HT1080 (cell line): ENCODE measurements around the gene NETO1. TPM values are rescaled to one million over a fixed set of nuclear protein-coding genes. Genes with fewer than 3 reads are reported as not detected.

Source experiments
- DNase-seq: peaks from one replicate; pipeline ENCODE4 v3.0.0-alpha.2; 2015; ENCODE audit warnings: low read depth
- total RNA-seq: library from RNA; depleted of rRNA; stranded (reverse); fragments of >200 nt; shearing (Covaris generic); gene quantifications from 2 replicates; pipeline ENCODE4 v1.2.3, GENCODE V29; 2014

Gene NETO1
- total RNA-seq, 1 experiment from 2014 or later = not detected

DNA sequence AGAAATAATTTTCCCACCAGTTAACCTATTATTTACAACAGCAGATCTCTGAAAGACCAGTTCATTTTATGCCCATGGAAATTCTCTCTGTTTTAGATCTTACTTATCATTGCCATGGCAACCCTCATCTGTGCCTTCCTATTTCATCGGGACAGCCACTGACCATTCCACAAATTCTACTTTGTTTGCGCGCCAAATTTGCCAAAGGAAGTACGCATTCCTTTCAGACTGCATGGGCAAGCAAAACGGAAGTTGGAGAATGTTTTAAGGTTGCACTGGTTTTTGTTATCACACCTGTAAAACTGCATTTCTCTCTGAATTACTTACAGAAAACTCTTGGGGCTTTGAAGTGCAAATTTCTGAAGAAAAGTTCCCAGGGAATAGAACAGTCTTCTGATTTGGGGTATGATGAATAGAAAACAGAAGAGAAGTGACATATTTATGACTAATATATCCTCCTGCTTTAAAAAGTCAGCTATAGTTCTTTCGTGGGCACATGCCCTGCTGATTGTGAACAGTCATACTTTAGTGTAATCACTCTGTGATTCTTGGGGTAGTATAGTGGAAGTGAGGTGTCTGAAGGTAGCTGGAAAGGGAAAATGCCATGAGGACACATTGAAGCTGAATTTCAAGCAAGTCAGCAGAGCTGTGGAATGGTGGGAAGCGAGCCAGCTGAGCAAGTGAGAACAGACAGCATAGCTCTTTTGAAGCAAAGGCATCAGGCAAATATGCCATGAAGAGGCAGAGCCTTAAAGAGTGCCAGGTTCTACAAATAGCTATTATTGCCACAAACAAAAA is 20.9 kb downstream of the NETO1 start:
- peak; percentile 69 for DNase-seq

DNA sequence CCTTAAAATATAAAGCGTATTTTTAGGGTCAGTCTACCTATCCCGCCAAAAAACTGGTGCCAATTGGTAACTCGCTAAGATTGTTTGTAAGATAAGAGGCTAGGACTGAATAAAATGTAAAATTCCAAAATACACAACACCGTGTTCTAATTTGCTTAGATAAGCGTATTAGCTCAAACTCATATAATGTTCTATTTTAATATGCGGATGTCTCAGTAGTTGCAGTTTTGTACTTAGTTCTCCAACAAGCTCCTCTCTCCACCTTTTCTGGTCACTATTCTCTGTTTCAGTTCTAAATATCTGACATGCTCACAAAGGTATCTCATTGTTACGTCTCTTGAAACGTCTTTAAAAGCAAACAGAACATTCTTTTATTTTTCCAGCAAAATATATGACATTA is 24.0 kb downstream of the NETO1 start:
- DNase-seq = no peak

DNA sequence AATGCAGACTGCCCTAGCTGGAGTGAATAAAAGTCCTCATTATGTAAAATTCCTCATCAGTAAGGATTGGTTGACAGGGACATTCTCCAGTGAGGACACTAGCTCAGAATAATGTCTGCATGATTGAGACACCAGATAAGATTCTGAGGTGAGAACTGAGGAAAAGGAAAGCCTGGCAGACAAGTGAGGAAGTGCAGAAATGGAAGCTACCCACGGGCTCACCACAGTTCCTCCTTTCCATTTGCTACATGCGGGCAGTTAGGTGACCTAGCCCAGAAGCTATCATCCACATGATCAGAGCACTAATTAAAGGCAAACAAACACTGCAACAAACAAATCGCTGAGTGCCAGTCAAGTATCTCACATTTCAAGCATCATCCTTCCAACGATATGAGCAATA is 27.7 kb downstream of the NETO1 start:
- no peak for DNase-seq

DNA sequence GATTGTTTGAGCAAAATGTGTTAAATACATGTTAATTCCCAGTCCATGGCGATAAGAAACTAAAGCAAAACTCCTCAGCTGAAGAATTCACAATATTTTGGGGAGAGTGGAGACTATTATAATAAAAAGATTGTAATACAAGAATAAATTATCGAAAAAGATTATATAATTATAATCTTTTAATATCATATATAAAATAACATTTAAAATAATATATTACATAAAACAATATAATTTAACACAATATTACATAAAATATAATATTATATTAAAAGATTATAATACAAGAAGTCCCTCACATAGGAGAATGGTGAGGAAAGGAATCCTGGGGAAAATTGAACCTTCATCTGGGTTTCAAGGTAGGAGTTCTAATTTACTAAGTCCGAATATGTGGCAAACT is 33.1 kb downstream of the NETO1 start:
- no peak for DNase-seq

DNA sequence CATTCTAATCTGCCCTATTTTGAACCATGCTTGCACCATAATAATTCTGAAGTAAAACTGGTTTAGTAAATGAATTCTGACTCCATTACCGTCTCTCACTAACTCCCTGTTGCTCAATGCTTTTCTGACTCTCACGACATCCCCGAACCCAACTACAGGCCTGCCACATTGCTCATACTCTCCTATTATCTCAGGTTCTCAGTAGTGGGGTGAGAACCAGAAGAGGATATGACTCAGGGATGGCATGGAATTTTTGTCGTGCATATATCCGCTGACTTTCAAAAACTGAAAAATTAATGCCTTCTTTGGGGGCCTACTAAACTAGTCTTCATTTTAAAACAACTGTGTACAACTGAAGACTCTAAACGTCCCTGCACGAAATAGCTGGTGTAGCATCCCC is 34.3 kb downstream of the NETO1 start:
- DNase-seq = peak; percentile 86

DNA sequence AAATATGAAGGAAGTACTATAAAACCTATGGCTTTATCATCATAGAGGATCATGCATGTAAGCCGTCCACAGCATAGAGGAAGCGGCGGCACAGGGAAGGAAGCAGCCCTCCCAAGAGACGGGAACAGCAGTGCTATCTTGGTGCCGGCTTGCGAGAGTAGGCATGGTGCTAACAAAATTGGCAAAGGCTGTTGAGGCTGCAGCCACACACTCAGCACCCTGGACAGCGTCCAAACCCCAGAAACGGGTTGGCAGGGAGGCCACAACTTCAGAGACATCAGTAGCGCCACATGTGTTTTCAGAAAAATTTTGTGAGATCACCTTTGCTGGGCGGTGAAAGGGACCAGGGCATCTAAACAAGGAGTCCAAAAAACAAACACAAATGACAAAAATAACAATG is 37.7 kb downstream of the NETO1 start:
- DNase-seq = peak; percentile 30

DNA sequence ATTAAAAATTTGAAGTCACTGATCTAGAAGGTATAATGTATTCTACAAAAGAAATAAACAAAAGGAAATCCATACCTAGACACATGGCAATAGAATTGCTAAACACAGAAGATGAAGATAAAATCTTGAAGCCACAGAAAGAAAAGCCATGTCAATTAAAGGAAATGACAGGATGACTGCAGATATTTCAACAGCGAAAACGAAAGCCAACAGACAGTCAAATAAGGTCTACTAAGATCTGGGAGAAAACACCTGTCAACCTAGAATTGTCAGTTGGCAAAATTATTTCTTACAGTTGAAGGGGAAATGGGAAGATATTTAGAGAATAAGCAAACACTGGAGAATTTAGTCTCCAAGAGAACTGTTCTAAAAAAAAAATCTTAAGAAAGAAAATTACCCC is 39.2 kb downstream of the NETO1 start:
- DNase-seq = no peak

DNA sequence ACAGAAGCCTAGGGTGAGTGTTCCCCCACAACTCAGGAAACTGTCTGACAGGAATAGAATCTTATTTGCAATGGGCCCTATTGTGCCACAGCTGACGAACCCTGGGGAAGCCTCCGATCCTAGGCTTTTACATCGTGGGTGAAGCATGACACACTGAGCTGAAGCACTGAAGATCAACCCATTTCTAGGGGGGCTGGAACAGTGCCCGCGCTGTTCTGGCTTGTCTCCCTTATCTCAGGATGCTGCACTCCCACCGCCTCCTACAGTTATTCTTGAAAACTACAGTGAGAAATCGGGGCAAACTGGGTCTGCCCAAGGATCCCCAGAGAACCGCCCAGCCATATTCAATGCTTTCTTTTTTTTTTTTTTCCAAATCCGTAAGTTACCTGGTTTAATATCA is 41.1 kb downstream of the NETO1 start:
- DNase-seq = peak; percentile 23

DNA sequence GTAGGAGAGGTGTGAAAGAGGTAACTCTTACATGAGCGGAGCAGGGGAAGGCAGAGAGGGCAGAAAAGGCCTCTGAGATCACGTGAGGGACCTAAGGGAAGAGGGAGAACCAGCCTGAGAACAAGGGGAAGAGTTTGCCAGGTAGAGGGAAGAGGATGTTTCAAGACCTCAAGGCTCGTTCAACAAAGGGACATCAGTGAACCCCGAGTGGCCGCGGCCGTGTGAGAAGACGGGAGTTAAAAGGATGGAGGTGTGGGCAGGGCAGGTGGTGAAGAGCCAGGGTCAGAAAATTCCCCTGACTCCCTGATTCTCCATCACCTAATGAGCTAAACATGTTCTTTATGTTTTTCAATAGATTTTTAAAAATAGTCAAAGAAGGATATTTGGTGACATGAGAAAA is 44.4 kb downstream of the NETO1 start:
- DNase-seq = no peak

DNA sequence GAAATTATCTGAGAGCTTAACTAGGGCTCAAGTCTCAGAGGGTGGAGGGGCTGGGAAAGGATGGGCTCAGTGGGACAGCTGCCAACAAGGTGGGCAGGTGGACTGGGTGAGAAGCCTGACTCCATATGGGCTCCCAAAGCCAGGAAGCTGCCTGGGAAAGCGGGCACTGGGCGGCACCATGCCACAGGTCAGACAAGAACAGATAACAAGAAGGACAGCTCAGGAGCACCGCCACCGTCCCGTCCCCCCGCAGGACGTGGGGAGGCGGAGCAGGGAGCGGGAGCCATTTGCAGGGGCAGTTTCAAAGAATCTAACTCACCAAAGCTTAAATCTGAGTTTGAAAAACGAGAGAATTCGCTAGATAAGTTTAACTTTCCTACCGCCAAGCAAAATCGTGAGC is 45.6 kb downstream of the NETO1 start:
- no peak for DNase-seq

DNA sequence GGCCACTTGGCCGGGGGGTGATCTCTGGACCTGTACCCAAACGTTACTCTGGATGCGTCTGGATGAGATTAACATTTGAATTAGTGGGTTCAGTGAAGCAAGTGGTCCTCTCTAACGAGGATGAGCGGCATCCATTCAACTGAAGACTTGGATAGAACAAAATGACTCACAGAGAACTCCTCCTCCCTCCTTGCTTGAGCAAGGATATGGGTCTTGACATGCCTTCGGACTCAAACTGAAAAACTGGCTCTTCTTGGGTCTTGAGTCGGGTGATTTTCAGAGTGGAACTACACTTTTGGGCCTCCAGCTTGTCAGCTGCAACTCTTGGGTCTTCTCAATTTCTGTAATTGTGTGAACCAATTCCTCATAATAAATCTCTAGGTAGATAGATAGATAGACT is 47.2 kb downstream of the NETO1 start:
- no peak for DNase-seq

DNA sequence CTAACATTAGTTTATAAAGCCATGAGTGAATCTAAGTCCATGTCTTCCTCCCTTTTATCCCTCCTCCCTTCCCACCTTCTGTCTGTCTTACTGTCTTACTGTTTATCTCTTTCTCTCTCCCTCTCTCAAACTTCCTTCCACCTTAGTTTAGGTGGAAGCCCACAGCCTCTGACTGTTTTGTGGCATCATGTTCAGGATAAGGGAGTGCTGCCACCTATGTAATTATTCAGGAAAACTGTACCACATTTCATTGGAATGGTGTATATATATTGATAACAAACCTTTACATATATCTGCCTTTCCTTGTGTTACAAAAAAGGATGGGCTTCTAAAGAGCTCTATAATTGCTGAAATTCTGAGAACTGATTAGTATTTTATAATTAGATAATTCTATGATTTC is 48.7 kb downstream of the NETO1 start:
- DNase-seq = no peak

DNA sequence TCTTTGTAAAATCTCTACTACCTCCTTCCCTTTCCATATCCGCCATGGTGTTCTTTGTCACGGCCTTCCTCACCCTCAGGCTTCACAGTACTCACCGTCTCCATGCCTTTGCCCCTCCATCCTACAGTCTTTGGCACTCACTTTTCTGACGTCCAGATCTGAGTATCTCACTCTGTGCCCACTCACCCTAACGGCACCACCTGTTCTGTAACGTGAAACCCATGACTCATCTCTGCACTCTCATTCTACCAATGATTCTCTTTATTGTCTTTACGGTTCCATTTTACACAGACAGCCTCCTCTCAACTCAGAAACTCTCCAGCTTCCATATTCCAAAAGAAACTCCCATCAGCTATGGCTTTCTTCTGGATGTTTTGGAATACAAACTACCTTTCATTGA is 56.7 kb downstream of the NETO1 start:
- peak; percentile 48 for DNase-seq

DNA sequence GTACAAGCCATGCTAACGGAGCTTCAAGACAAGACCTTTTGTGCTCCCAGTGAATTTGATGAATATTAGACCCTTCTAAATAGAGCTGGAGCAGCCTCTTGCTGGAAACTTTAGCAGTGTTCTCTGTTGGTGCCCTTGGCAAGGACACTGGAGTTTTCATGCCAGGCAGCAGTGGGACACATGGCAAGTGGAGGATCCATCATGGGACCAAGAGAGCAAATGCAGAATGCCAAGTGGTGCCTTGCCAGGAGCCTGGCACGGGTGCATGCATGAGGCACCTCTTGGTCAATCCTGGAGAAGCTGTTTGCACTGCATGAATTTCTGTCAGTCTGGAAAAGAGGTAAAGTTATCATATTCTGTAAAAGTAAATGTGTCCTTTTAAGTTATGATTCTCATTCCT is 59.1 kb downstream of the NETO1 start:
- no peak for DNase-seq

DNA sequence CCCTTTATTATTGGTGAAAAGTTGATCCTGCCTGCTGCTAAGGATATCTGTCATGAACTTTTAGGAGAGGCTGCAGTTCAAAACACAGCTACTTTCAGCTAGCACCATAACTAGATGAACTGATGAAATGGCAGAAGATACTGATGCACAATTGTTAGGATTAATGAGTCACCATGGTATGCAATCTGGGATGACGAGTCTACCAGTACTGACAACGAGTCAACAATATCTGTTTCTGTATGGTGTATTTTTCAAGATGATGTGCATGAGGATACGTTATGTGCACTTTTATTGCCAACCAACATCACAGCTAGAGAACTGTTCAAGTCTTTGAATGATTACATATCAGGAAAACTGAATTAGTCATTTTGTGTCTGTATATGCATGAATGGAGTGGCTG is 68.7 kb downstream of the NETO1 start:
- peak; percentile 45 for DNase-seq

DNA sequence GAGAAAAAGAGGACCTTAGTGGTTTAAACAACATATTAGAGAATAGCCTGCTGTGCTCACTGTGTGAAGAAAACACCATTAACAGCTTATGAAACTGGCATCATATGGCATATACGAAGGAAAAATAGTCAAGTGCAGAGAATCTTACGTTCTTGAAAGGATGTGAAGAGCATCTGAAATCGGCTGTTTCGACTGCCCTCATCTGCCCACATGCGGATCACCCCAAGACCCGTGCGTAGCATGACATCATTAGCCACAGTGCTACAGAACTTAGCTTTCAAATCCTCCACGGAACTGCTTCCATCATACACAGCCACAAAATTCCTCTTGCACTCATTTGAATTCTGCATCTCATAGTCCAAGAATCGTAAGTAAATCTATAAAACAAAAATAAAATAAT is 84.3 kb downstream of the NETO1 start:
- peak; percentile 32 for DNase-seq

DNA sequence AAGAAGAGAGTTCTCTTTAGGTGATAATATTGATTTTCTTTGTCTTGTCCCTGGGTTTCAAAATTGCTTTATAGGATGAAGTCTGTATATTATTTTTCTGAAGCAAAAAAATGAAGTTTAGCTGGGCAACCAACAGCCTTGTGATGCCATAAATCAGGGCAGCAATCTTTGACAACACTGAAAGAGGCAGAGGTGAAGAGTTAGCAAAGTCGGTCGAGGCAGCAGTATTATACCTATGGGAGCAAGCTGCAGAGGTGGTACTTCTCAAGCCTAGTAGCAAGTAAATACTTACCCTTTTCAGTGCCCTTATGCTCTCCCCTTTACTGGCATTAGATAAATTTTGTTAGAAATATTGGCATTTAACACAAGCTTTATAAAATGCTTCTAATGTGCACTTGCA is 92.9 kb downstream of the NETO1 start:
- DNase-seq = no peak

DNA sequence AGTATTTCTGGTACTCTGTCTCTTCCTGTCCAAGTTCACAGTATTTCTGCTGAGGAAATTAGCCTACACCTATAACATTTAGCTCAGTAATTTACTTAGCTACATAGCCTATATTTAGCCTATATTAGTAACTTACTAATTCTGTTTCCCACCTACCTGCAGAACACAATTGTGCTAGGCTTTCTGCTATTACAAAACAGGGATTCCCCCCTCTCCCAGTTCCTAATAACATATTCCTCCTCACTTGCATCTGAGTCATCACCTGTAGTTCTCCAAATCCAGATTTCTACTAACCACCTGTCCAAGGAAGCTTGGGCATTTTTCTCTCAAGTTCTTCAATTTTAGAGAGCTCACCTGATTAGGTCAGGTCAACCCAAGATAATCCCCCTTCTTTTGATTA is 94.9 kb downstream of the NETO1 start:
- DNase-seq = no peak

DNA sequence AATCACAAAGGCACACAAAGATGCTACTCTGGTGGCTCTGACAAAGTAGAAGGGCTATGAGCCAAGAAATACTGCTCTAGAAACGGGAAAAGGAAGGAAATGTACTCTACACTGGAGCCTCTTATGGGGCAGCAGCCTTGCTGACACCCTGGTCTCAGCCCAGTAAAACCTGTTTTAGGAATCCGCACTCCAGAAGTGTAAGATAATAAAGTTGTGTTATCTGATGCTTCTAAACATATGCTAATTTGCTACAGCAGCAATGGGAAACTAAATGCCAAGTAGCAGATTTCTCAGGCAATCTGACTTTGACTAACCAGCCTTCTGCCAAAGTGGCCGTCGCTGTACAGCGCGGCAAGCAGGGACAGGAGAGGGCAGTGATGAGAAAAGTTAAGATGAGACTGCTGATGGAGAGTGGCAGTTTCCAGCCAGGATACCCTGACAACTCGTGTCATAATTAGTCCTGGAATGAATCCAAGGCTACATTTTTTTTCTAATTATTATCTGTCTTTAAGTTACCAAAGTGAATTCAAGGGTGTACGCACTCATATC is 99.0 kb downstream of the NETO1 start:
- no peak for DNase-seq

DNA sequence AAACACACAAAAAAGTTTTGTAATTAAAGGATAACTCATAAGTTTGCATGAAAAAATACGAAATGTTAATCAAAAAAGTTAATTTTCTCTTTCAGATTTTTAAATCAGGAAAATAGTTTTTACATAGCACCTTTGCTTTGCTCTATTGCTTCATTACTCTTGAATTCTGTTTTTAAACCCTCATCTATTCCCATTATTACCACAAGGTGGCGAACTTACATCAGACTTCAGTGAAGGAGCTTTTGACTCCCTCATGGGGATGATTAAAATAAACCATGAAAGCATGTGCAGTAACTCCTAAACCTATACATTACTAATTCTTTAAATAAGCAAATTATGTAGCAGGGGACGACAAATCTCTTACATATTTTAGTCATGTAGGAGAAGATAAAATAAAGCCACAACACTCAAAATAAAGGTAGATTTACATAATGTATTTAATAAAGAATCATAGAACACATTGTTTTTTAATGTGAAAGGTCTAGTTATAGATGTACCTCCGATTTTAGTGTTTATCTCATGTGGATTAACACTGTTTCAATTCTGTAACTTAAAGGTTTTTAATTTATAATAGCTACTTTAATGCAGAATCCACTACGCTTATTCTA is 105.2 kb downstream of the NETO1 start:
- peak; percentile 46 for DNase-seq

DNA sequence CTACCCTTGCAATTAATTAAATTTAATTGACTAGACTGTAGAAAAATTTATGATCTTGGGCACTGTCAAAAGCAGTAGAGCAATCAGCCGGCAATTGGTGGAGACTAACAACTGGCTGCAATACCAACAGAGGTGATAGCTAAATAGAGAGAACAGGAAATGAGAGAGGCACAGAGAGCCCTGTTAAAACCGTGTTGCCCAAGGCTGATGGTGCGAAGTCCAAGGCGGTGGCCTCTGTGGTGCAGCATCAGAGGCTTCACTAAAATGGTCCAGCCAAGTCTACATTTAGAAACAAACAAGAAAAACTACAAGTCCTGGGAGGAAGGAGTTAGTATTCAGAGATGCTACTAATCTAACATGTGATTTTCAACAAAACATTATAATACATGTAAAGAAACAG is 115.6 kb downstream of the NETO1 start:
- DNase-seq = no peak

DNA sequence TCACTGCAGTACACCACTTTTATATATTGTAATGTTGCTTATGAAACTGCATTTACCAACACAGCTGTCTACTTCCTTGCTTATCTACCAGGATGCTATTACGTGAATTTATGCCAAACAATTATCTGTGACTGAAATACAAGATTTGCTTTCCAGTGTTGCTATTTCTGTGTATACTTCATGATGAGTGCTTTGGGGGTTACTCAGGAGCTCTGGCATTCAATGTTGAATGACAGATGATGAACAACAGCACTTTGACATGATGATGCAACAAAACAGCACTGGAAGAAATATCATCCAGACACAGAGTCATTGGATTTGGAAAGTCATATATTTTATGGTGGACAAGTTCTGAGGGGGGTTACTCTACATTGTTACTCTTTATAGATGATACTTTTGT is 125.8 kb downstream of the NETO1 start:
- DNase-seq = no peak

DNA sequence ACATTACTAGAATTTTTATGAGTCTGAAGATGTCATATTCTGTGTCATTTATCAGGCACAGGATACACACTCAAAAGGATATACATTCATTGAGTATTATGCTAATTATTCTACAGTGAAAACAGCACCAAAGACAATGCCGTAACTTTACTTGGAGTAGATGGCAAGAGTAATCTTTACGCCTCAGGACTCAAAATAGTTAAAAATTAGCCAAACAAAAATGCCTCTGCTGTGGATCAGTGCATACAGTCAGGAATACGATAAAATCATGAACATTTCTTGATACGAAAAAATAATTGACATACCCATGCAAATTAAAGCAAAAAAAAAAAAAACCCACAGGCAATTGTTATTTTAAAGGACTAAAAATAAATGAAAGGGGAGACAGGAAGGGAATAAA is 129.7 kb downstream of the NETO1 start:
- no peak for DNase-seq
